H1 (cell line): ENCODE data around the gene QRICH2. TPM values are rescaled to one million over a fixed set of nuclear protein-coding genes. Genes with fewer than 3 reads are reported as not detected.

ENCODE experiments used
- ATF2 ChIP-seq: IDR thresholded peaks from 2 replicates; pipeline ENCODE4 v1.6.1; 2012; ENCODE audit warnings: low read length, inconsistent platforms
- CEBPB ChIP-seq: IDR thresholded peaks from 2 replicates; pipeline ENCODE4 v1.6.1; 2012; ENCODE audit warnings: low read depth, low read length
- CTBP2 ChIP-seq: IDR thresholded peaks from 2 replicates; pipeline ENCODE4 v1.7.0; 2011; ENCODE audit warnings: borderline replicate concordance, mild to moderate bottlenecking, moderate library complexity, mixed read lengths, low read length; ENCODE audit not compliant: insufficient read depth, insufficient read length
- EP300 ChIP-seq, 2 experiments: IDR thresholded peaks; 1 replicate in 1 of 2; 2 replicates in 1 of 2; pipeline ENCODE4 v1.6.1; 2011 to 2012; ENCODE audit warnings: low read depth in 2 of 2, low read length in 2 of 2, mild to moderate bottlenecking in 2 of 2, borderline replicate concordance in 1 of 2, inconsistent platforms in 1 of 2, moderate library complexity in 1 of 2
- JUN ChIP-seq: IDR thresholded peaks from 2 replicates; pipeline ENCODE4 v1.6.1; 2011; ENCODE audit warnings: low read depth, mild to moderate bottlenecking, improper control_type of control experiment, low read length
- KDM1A ChIP-seq: fragments of 200-600, 300-600 bp; sonication (generic); IDR thresholded peaks from 2 replicates; pipeline ENCODE4 v1.7.1; 2016; ENCODE audit warnings: mild to moderate bottlenecking, low read length, borderline replicate concordance
- KDM5A ChIP-seq: fragments of 200-600 bp; IDR thresholded peaks from 2 replicates; pipeline ENCODE4 v1.7.1; 2012; ENCODE audit warnings: mild to moderate bottlenecking, low read length, inconsistent platforms, mixed read lengths
- RXRA ChIP-seq: IDR thresholded peaks from 2 replicates; pipeline ENCODE4 v1.6.1; 2011; ENCODE audit warnings: low read depth, mild to moderate bottlenecking, low read length, moderate library complexity; ENCODE audit not compliant: insufficient read depth
- SAP30 ChIP-seq: fragments of 300-600 bp; sonication (generic); IDR thresholded peaks from 2 replicates; pipeline ENCODE4 v1.7.1; 2012; ENCODE audit warnings: low read length, moderate library complexity, mild to moderate bottlenecking, inconsistent platforms; ENCODE audit not compliant: insufficient read depth, insufficient replicate concordance
- SIRT6 ChIP-seq: IDR thresholded peaks from one replicate; pipeline ENCODE4 v1.7.1; 2012; ENCODE audit warnings: low read length, inconsistent platforms
- SRF ChIP-seq: IDR thresholded peaks from 2 replicates; pipeline ENCODE4 v1.6.1; 2011; ENCODE audit warnings: mild to moderate bottlenecking, low read depth, low read length, moderate library complexity
- polyA plus RNA-seq, 7 experiments: library from polyadenylated mRNA; depleted of rRNA in 3 of 7; stranded (reverse) in 5 of 7; unstranded in 2 of 7; fragments of >200 nt in 5 of 7; fragments of 200-250 nt in 2 of 7; gene quantifications; 1 replicate in 5 of 7; 2 replicates in 1 of 7; 4 replicates in 1 of 7; pipeline versions ENCODE4 v1.2.1 to v1.2.3, GENCODE V29; 2011 to 2013; ENCODE audit warnings: missing spikeins in 2 of 7, mixed read lengths in 2 of 7
- total RNA-seq: library from RNA; stranded (reverse); fragmentation: NEBNext Ultra II Directional; extraction: Animal tissue kit (Norgen Biotek cat#: 25700); gene quantifications from 2 replicates; pipeline ENCODE4 v1.2.1, GENCODE V29; 2021

The QRICH2 gene
- total and polyA plus RNA-seq, 2 of the 8 experiments (the other 6 are each of a cell fraction or from before 2014, with no cell fraction given), result 2.8 to 3.8 TPM

- TF ChIP-seq EP300 (IDR thresholded peaks at IDR 0.05; ENCODE audit: borderline replicate concordance in 1 of 2, low read depth in 2 of 2, low read length in 2 of 2) (no peak), CEBPB (no peak), KDM1A (no peak), SRF (no peak), CTBP2 (no peak), ATF2 (no peak), SAP30 (no peak), KDM5A (no peak), SIRT6 (no peak), JUN (no peak), RXRA (no peak)
Observed at GRCh38 chr17:76314392-76315227, 6.5 kb upstream of the QRICH2 start (continued).
